NAMALWA (cell line): ENCODE data around the gene CFAP20DC.
"Not testable (repeated sequence)": the region's sequence is repeated elsewhere in the genome, so short reads cannot be mapped to it uniquely, and the experiment has no call there.

Experiments
- DNase-seq: peaks from one replicate; pipeline ENCODE4 v3.0.0-alpha.2; 2015; ENCODE audit warnings: low spot score

The CFAP20DC gene

GRCh38 chr3:58867621-58868020 is 182.2 kb downstream of the CFAP20DC start:
- peak; percentile 24 for DNase-seq

DNA sequence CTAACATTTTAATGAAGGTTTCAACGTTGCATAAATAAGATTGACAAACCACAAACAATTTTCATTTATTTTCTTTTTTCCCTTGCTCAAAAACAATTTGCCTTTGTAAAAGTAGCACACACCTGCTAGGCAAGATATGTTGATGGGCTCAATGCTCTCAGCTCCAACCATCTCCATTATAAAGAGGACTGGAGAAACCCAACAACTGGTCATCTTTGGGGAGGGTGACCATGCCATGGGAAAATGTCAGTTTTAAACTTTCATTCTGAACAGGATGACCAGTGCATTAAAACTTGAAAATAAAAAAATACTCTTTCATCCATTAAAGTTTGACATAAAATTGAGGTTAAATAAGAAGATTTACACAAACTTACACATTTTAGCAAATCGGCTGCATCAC is 183.7 kb downstream of the CFAP20DC start:
- no peak for DNase-seq

- no peak for DNase-seq
Measured at GRCh38 chr3:58864480-58864879, 185.3 kb downstream of the CFAP20DC start.

DNA sequence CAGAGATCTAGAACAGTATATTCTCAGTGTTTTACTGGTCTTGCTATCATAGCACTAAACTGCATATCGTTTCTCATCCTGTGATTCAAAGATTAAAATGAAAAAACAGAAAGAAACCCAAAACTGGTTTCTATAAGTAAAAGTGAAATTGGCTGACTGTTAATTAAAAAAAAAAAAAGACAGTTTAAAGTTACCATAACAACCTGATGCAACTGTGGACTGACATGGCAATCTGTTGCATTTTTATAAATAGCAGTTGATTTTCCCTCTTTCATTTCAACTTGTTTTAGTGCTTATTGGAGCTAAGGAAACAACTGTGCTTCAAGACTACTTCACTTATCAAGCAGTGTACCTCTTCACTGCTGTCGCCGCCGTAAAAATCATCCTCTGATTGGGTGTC is 186.6 kb downstream of the CFAP20DC start:
- no peak for DNase-seq

DNA sequence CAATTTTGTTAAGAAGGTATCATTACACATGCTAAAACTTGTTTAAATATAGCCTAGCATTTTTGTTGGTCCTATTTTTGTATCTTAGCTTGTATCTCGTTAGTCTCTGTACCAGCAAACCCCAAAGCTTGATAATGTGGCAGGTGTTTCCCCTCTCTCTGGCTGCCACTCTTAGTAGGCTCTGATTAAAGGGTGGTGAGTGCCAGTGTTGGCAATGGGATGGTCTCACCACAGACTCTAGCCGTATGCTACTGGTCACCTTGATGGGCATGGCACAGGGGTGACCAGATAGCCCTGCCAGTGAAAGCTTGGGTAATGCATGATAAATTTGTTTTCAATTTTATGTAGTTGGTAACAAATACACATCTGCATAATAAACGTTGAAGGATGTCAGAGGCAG is 188.3 kb downstream of the CFAP20DC start:
- peak; percentile 44 for DNase-seq

DNA sequence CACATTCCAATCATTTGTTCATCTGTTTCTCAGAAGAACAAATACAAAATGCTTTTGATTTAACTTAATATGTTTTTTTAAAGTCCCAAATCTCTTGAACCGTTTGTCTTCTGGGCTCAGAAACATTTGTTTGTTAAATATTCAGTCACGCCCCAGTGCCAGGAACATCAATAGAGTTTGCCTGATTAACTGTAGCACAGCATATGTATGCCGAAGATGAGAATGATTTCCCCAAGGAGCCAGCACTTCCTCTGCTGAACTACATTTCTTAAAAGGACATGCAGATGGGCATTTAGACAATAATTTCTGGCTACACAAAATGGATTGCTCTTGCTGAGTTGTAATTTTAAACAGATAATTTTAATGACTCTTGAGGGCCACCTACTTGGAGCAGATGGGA is 191.7 kb downstream of the CFAP20DC start:
- peak; percentile 41 for DNase-seq

- DNase-seq = no peak
Measured at GRCh38 chr3:58857402-58857801, 192.4 kb downstream of the CFAP20DC start.

DNA sequence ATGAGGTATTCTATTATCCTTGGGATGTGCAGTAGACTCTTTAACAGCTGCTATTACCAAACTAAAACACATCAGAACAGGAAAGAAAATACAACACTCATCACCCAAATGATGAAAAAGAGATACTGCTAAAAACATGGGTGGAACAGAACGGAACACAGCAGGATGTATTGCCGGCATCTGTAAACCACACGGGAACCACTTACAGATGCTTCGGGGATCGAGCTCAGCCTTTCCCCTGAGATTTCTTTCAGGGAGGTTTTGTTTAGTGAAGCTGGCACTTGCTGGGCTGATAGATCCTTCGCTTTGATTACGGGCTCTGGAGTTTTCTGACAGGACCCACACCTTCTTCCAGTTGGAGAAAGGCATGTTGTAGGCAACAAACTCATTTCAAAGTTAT is 201.0 kb downstream of the CFAP20DC start:
- DNase-seq = no peak

DNA sequence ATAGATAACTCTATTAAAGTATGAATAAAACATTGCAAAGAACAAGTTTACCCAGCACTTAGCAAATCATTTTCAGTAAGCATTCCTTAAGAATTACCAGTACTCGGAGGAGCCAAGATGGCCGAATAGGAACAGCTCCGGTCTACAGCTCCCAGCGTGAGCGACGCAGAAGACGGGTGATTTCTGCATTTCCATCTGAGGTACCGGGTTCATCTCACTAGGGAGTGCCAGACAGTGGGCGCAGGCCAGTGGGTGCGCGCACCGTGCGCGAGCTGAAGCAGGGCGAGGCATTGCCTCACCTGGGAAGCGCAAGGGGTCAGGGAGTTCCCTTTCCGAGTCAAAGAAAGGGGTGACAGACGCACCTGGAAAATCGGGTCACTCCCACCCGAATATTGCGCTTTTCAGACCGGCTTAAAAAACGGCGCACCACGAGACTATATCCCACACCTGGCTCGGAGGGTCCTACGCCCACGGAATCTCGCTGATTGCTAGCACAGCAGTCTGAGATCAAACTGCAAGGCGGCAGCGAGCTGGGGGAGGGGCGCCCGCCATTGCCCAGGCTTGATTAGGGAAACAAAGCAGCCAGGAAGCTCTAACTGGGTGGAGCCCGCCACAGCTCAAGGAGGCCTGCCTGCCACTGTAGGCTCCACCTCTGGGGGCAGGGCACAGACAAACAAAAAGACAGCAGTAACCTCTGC is 207.6 kb downstream of the CFAP20DC start:
- not testable (repeated sequence) for DNase-seq

DNA sequence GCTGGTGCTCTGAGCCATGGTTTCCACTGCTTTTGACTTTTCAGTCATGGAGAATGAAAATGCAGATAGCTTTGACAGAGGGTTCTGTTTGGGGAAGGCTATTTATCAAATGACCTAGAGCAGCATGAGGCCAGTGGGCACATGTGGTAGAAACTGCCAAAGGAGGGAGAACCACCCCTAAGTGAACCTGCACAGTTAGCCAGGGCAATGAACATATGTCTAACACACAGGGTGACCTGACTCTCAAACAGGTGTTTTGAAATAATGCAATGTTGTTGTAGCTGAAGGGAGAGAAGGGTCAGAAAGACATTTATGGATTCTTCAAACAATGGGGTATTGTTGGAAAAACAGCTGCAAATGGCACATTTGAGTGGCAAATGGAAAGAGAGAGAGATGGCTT is 208.9 kb downstream of the CFAP20DC start:
- DNase-seq = no peak

DNA sequence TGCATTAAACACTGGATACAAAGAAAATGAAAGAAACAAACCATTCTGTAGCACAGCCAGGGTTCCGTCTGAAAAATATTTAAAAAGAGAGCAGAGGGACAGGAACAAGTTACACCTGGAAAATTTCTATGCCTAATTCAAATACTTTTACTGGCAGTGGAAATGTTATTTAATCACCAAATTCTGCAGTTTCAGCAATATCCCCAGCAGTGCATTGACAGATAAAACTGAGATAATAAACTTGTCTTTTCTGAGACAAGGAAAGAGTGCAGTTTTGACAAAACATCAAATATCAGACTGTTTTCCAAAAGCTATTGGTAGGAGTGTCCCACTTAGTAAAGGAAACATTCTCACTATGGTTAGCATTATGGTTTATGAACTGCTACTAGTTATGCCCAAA is 209.9 kb downstream of the CFAP20DC start:
- DNase-seq = no peak

DNA sequence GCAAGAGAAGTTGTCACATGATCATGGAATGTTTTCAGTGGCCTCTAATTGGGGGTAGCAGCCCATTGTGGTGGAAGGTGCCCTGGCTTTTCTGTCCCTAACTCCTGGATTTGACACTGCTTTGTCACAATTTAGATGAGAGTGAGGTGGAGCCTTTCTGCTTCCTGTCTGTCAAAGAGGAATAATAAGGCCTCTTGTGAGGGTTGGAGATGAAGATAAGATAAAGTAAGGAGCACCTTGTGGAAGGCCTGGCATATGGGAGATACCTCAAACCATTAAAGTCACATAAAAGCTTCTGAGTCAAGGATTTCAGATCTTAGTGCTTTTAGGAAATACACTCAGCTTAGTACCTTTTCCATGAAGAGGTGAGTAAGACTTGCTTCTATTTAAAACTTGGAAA is 210.6 kb downstream of the CFAP20DC start:
- DNase-seq = no peak

- DNase-seq = no peak
Measured at GRCh38 chr3:58837856-58838255, 212.0 kb downstream of the CFAP20DC start.

- DNase-seq = no peak
Measured at GRCh38 chr3:58837141-58837843, 212.5 kb downstream of the CFAP20DC start.

DNA sequence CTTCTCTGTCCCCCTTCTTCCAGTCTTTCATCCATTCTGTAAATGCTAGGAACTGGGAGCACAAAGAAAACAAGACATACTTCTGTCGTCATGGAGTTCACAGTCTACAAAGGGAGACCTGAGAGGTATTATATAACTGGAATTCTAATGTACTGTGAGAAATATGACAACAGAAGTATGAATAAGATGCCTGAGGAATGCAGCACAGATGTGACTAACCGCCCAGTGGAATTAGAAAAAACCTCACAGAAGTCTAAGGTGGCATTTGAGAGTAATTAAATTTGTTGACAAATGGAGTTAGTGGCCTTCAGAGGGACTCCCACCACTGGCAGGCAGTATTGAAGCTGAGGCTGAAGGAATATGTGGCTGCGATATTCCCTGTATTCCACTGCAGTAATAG is 214.7 kb downstream of the CFAP20DC start:
- no peak for DNase-seq

GRCh38 chr3:58833491-58833890 is 216.3 kb downstream of the CFAP20DC start:
- DNase-seq = no peak

DNA sequence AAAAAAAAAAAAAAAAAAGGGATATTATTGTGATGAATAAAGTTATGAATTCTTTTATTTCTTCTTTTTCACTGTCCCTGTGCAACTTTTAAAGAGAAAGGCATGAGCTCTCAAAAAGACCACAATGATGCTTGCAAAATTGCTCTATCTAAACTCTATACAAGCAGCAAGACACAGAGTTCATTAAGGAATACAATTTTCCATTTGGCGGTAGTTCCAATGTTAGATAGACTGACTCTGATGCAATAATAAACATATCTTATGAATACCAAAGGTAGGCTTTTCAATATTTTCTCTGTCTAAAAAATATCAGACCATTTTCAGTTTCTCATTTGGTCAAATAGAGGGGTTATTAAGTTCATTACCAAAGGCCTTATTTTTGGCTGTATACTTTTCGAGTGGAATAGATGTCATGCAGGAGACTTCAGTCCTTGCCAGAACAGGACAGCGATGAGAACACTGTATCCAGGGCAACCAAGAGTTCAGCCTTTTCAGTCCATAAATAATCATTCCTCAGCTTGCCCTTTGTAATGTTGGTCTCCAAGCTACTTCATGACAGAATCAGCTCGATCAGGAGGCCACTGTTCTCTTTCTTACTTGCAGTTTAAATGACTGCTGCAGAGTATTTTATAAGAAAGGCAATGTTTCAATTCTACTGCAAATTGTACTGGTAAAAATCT is 220.4 kb downstream of the CFAP20DC start:
- no peak for DNase-seq

DNA sequence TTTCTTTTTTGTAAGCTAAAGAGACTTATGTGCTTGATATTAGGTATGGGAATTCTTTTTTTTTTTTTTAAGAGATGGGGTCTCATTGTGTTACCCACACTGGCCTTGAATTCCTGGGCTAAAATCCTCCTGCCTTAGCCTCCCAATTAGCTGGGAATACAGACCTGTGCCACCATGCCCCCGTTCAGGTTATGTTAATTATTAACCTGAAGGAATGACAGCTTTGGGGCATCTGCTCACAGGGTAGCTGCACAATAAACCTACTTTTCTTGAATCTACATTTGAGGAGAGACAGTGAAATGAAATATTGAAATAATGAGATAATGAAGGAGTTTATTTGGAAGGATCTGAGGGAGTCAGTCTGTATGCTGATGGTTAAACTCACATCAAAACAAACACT is 225.0 kb downstream of the CFAP20DC start:
- DNase-seq = no peak

DNA sequence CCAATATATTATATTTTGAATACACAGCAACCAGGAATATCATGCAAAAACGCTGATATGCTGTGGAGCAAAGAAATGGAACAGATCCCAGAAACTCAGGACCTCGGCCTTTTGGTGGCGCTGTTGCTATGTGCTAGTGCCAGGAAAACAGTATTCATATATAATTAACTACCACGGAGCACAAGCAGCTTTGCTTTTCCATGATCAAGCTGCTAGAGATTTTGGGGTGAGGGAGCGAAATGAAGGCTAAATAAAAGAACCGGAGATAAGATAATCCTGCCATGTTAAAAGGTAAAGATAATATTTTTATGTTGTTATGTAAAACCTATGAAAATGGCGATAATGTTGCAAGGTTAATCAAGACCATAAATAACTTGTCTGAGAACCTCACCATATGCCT is 225.5 kb downstream of the CFAP20DC start:
- DNase-seq = peak; percentile 61

- not testable (repeated sequence) for DNase-seq
Measured at GRCh38 chr3:58806551-58807244, 243.1 kb downstream of the CFAP20DC start.

DNA sequence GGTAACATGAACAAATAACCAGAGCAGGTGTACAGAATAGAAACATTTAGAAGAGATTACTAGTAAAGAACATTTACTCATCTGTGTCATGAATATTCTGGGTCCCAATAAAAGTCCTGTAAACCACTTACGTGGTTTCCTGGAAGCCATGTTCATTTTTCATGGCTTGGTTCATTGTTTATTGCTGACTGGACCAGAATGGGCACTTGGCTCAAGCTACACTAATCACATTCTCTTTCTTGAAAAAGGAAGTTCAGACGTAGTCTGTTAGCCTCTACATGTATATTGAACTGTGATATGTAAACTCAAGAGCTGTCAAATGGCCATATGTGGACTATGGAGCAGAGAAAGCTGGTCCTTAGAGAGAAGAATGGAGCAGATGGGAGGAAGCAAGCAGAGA is 244.9 kb downstream of the CFAP20DC start:
- no peak for DNase-seq

DNA sequence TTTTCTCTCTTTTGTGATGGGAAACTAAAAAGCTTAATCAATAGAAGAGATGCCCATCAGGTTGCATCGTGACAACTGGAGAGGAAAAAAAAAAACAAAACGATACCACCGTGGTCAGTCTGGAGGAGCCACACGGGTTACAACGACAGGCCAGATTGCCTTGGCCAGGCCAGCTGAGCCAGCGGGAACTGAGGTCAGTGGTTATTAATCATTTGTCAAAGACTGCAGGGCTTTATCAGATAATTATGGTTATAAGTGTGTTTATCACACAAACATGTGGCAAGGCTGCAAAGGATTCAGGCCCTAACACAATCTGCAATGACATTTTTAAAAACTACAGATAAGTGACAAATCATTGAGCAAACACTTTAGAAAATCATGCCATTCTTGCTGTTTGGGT is 248.3 kb downstream of the CFAP20DC start:
- DNase-seq = no peak

- DNase-seq = no peak
Measured at GRCh38 chr3:58800940-58801339, 248.9 kb downstream of the CFAP20DC start.
